ENCODE results near the gene SCNN1B. TPM values are rescaled to one million over a fixed set of nuclear protein-coding genes. Genes with fewer than 3 reads are reported as not detected.
"Not testable (repeated sequence)": the region's sequence is repeated elsewhere in the genome, so short reads cannot be mapped to it uniquely, and the experiment has no call there.

SCNN1B gene
- total RNA-seq, 1 donor from 2014 or later: not detected

DNA sequence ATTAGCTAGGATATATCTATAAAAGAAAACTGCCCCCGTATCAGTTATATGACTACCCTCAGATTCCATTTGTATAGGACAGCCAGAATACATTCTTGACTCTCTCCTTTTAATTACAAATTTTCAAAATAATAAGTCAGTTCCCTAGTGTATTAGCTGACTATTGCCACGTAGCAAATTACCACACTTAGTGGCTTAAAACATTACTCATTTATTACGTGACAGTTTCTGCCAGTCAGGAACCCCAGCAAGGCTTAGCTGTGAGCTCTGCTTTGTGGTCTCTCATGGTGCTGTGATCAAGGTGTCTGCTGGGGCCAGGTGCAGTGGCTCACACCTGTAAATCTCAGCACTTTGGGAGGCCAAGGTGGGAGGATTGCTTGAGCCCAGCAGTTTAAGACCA, 13.9 kb upstream of the SCNN1B start:
- intact Hi-C loops (cut with micrococcal nuclease): no loop called here

DNA sequence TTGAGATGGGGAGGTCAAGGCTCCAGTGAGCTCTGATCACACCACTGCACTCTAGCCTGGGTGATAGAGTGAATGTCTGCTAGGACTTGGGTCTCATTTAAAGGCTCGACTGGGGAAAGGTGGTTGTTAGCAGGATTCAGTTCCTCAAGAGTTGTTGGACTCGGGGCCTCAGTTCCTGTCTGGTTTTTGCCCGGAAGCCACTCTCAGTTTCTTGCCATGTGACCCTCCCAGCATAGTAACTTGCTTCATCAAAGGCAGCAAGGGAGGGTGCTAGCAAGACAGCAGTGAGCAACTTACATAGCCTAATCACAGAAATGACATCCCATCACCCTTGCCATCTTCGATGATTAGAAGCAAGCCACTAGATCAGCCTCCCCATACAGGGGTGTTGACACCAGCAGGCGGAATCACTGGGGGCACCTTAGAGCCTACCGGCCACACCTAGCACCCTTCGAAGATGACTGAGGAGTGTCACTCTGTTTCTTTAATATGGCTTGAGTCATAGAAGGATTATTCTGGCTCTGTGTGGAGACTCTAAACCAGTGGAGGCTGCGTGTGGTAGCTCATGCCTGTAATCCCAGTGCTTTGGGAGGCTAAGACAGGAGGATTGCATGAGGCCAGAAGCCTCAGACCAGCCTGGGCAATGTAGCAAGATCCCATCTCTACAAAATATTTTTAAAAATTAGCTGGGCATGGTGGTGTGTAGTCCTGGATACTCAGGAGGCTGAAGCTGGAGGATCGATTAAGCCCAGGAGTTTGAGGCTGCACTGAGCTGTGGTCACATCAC, 13.2 kb upstream of the SCNN1B start:
- intact Hi-C loops (cut with micrococcal nuclease): no loop called here

DNA sequence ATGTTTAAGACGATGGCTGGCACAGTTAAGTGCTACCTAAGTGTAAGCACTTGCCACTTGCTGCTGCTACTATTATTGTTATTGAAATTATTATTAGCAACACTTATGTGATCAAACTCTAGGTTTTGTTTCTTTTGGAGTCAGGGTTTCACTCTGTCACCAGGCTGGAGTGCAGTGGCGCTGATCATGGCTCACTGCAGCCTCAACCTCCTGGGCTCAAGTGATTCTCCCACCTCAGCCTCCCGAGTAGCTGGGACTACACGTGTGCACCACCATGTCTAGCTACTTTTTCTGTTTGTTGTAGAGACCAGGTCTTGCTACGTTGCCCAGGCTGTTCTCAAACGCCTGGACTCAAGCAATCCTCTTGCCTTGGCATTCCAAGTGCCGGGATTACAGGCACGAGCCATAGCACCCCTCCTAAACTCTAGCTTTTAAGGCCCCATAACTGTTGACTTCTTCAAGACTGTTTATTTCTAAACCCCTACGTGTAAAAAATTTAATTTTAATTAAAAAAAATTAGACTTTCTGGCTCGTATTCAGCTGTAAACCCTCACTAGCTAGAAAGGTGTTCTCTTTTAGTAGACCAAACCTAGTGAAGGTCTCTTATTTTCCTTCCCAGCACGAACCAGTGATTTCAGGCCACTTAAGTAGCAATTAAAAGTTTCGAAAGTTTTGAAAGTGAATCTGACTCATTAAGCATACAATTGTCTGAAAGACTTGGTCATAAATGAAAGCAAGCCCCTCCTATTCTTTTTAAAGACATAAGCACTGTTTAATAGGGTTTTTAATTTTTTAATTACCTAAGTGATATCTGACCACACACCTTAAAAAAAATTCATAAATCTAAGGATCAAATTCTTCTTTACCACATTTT, 11.7 kb upstream of the SCNN1B start:
- intact Hi-C loops (cut with micrococcal nuclease): no loop called here

DNA sequence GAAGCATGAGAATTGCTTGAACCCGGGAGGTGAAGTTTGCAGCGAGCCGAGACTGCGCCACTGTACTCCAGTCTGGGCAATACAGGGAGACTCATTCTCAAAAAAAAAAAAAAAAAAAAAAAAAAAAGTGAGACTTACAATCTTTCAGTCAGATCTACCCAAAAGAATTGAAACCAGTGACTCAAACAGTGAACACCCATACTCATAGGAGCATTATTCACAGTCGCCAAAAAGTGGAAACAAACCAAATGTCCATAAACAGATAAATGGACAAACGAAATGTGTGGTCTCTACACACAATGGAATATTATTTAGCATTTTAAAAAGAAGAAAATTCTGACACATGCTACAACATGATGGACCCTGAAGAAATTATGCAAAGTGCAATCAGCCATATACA, 9.1 kb upstream of the SCNN1B start:
- intact Hi-C loops (cut with micrococcal nuclease): no loop called here

DNA sequence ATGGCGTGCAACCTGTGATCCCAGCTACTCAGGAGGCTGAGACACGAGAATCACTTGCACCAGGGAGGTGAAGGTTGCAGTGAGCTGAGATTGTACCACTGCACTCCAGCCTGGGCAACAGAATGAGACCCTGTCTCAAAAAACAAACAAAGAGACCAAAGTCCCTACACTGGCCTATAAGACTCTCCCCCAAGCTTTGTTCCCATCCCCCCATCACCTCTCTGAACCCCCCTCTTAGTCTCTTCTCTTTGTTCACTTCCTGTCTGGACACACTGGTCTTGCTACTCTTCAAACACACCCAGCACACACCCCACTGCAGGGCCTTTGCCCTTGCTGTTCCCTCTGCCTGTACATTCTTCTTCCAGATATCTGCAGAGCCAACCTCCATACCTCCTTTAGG, 7.8 kb upstream of the SCNN1B start:
- intact Hi-C loops (cut with micrococcal nuclease): no loop called here

DNA sequence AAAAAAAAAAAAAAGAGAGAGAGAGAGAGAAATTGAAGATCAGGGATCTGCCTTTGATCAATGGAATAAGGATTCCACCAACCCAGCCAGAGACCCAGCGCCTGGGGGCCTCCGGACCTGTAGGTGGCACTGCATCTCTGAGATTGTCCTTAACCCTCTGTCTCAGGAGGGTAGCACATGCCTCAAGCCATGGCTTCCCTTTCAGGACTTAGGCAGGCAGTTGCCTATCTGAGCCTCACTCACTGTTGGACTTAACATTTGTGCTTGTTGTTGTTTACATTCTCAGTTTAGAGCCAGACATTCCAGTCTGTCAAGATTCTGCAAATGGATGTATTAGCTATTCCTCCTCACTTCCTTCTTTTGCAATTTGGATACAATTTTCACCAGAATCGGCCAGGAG, 5.1 kb upstream of the SCNN1B start:
- intact Hi-C loops (cut with micrococcal nuclease): no loop called here

DNA sequence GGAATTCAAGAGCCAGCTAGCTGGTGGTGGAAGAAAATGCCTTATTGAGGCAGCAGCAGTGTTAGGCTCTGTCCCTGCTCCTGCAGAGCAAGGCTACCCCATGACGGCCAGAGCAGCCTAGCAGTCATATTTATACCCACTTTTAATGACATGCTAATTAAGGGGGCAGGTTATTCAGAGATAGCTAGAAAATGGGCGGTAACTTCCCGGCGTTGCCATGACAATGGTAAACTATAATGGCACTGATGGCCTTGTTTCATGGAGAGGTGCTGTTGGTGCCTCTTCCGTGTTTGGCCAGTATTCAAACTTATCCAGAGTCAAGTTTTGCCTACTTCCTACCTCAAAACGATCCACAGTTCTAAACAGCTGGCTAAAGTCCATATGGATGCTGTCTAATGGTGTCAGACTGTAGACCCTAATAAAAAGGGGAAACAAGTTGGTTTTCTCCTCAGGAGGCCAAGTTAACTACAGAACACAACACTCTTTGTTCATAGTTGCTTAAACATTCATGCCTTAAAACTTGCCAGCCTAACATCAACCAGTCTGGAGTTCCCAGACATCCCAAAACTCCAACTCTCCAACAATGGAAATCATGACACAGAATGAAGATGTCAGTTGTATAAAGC, 3.7 kb upstream of the SCNN1B start:
- intact Hi-C loops (cut with micrococcal nuclease): no loop called here

DNA sequence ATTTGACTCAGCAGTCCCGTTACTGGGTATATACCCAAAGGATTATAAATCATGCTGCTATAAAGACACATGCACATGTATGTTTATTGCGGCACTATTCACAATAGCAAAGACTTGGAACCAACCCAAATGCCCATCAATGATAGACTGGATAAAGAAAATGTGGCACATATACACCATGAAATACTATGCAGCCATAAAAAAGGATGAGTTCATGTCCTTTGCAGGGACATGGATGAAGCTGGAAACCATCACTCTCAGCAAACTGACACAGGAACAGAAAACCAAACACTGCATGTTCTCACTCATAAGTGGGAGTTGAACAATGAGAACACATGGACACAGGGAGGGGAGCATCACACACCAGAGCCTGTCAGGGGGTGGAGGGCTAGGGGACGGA, 2.3 kb upstream of the SCNN1B start:
- intact Hi-C loops (cut with micrococcal nuclease): not testable (repeated sequence)

DNA sequence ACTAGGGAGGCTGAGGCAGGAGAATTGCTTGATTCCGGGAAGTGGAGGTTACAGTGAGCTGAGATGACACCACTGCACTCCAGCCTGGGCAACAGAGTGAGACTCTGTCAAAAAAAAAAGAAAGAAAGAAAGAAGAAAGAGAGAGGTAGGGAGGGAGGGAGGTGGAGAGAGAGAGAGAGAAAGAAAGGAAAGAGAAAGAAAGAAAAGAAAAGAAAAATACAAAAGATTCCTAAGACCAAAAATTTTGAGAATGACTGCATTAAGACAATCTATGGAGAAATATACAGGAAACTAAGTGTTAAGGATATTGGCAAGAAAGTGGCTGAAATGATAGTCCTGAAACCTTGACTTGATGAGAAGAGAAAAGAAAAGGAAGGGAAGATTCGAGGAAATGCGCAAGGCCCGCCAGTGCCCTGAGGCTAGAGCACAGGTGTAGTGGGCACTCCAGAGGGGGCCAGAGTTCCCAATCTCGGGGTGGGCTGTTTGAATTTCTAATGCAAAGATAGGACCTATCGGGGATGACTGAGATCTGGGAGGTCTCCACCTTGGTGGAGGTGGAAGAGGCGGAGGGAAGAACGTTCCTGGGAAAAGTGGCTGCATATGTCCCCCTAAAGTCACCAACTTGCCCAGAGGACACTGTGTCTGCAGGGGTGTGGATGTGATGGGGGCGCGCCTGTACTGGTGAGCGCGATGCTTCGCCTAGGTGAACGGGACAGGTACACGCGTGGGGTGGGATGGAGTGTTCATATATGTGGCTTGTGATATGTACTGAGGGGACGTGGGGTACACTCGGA, 654 bp upstream of the SCNN1B start:
- intact Hi-C loops (cut with micrococcal nuclease): no loop called here

DNA sequence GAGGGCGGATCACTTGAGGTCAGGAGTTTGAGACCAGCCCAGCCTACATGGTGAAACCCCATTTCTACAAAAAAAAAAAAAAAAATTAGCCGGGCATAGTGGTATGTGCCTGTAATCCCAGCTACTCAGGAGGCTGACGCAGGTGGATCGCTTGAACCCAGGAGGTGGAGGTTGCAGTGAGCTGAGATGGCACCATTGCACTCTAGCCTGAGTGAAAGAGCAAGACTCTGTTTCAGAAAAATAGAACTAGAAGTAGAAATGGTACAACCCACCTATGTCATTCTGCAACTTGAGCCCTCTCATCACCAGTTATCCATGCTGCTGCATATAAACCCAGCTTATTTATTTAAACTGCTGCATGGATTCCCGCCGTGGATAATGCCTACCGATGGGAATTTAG, 1.6 kb downstream of the SCNN1B start:
- intact Hi-C loops (cut with micrococcal nuclease): no loop called here

DNA sequence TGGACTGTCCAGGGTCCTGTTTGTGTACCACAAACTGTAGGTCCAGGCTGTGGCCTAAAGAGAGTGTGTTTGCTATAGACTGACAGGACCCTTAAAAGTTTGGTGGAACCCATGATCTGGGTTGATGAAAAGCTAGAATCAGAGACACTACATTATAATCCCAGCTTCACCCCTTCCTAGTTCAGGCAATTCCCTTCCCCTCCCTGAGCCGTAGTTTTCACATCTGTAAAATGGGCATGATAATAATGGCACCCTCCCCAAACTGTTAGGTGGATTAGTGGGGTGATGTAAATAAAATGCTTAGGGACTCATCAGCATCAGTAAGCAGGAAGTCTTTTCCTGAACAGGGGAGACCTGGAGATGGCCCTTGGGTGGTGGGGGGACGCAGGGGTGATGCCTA, 2.5 kb downstream of the SCNN1B start:
- intact Hi-C loops (cut with micrococcal nuclease): no loop called here

DNA sequence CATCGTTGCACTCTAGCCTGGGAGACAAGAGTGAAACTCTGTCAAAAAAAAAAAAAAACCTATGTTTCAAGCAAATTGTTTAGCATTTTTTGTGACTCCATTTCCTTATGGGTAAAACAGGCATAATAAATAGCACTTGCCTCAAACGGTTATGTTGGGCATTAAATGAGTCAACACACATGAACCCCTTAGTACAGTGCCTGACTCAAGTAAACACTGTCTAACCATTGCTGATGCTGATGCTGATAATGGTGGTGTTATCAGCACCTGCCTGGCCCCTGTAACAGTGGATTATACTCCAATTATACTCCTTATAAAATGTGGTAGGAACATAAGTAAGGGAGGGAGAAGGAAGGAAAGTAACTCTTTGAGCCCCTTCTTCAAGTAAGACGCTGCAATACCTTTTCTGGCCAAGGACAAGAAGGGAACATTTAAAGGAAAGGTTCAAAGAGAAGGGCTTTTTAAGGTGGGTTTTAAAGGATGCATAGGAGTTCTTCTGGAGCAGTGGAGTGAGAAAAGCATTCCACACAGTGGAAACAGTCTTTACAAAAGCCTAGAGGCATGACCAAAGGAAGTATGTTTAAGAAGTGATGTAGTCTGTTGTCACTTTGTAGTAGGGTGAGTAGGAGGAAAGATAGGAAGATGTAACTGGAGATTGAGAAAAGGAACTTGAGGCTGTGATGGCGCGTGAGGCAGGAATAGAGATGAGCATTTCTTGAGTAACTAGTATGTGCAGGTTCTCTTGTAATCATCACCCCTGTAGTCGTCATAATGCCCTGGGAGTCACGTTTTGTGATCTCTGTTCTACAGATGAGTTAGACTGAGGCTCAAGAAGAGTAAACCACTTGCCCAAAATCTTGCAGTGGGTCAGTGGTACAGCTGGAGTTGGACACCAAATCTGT, 4.3 kb downstream of the SCNN1B start:
- intact Hi-C loops (cut with micrococcal nuclease): no loop called here

DNA sequence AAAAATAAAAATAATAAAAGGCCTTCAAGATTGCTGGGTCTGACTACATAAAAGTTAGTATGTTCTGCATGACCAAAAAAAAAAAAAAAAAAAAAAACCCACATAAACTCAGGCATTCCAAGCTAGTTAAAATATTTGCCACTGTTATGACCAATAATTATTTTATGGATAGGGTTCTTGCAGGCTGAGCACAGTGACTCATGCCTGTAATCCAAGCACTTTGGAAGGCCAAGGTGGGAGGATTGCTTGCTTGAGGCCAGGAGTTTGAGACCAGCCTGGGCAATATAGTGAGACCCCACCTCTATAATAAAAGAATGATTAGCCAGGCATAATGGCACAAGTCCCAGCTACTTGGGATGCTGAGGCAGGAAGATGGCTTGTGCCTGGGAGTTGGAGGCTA, 8.1 kb downstream of the SCNN1B start:
- intact Hi-C loops (cut with micrococcal nuclease): no loop called here

DNA sequence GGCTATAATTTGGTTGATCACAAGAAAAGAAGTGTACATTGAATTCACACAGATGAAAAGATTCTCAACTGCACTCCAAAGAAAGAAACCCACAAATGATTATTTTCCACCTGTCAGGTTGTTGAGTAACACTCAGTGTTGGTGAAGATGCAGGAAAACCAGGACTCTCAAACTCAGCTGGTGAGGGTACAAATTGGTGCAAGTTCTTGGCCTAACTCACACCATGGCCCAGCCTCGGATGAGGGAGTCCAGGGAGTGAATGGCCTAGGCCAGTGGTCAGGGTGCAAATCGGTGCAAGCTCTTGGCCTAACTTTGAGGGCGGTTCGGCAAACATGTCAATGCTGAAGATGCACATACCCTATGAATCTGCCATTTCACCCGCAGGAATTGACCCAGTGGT, 8.6 kb downstream of the SCNN1B start:
- intact Hi-C loops (cut with micrococcal nuclease): no loop called here

DNA sequence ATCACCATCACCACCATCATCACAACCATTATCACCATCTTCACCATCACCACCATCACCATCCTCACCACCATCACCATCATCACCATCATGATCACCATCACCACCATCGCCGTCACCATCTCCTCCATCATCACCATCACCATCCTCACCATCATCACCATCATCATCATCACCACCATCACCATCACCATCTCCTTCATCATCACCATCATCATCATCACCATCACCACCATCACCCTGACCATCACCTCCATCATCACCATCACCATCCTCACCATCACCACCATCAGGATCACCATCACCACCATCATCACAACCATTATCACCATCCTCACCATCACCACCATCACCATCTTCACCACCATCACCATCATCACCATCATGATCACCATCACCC, 14.1 kb downstream of the SCNN1B start:
- intact Hi-C loops (cut with micrococcal nuclease): no loop called here

DNA sequence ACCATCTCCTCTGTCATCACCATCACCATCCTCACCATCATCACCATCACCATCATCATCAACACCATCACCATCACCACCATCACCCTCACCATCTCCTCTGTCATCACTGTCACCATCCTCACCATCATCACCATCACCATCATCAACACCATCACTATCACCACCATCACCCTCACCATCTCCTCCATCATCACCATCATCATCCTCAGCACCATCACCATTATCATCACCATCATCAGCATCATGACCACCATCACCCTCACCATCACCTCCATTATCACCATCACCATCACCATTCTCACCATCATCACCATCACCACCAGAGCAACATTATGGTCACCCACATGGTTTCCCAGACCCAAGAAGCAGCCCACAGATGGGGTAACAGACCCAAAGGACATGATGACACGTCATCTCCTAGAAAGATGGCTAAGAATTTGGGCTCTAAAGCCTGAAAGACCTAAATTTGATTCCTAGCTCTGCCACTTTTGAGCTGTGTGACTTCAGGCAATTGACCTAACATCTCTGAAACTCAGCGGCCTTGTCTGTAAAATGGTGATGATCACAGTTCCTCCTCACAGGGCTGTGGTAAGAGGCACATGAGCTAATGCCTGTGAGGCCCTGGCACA, 14.6 kb downstream of the SCNN1B start:
- intact Hi-C loops (cut with micrococcal nuclease): no loop called here

DNA sequence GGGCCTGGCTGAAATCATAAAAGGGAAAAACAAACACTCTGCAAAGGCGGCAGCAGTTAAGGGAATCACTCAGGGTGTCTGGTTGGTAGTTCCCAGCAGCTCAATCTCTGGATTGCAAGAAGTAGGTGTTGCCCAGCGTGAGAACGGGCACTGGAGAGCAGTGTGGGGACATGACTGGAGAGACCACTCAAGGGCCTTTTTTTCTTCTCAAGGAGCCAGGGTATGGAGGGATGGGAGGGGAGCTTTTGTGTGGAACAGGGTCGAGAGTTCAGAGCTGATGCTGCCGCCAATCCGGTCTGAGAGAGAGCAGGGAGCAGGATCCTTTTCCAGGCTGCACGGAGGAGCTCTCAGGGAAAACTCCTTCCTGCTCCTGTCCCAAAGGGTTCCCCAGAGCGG, 15.2 kb downstream of the SCNN1B start:
- intact Hi-C loops (cut with micrococcal nuclease): no loop called here

DNA sequence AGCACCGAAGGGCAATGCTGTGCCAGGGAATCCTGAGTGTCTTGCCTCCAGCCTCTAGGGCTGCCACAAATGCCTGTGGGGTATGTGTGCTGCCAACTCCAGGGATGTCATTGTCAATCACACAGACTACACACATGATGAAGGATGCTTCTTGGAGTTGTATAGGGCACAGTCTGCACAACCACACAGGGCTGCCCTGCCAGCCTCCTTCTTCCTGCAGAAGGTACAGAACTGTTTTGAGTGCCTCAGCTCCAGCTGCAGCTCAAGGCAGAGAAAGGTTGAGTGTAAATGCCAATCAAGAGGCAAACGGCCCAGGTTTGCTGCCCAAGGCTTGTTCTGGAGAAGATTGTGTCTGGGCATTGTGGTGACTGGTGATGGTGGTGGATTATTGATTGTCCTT, 15.6 kb downstream of the SCNN1B start:
- intact Hi-C loops (cut with micrococcal nuclease): no loop called here

DNA sequence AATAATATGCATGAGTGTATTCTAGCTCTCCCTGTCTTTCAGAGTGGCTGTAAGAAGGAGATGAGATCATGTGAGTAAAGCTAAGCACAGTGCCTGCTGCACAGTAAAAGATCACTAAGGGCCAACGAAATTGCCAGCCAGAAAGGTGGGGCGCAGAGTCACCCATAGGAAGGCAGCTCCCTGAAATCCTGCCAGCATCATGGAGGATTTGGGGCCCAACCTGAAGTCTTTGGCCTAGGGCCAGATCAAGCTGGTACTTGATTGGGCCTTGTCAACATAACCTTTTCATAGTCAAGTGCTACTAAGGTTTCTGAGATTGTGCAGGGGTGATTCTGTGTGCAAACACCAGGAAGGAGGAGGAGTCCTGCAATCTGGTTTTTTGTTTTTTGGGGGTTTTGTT, 16.5 kb downstream of the SCNN1B start:
- intact Hi-C loops (cut with micrococcal nuclease): no loop called here

Measured in T-helper 1 cell treated with Interleukin-12 subunit alpha and Interleukin-12 subunit beta and Interleukin-4 antibody, amounts not matched to agents 30 ng/mL and 1 ng/mL, for 36 hours (primary cell).